HepG2 (cell line): ENCODE results near the gene AGR2. TPM values are rescaled to one million over a fixed set of nuclear protein-coding genes. Genes with fewer than 3 reads are reported as not detected.

Experiments used
- ATAC-seq: fragments of 200-7000 bp; cut with Tn5 transposase; 3 replicates; pipeline ENCODE4 v1.9.1; 2020; ENCODE audit warnings: mild to moderate bottlenecking, moderate library complexity
- BruUV-seq: library from RNA; stranded (reverse); fragments of 400-500 nt; replicated peaks from 2 replicates; lab custom pipeline; 2021; lab: Mats Ljungman, UMichigan
- CTCF ChIA-PET: fragments of 300-600 bp; formaldehyde crosslinking; extraction: SDS; loops from one replicate; lab custom pipeline; 2021; ENCODE audit warnings: low total read pairs, inconsistent platforms, low intra/inter-chr PET ratio; lab: Yijun Ruan, JAX
- POLR2A ChIA-PET: fragments of 350-600 bp; sonication (Branson Sonifier 250); formaldehyde crosslinking; loops from one replicate; lab custom pipeline; 2020; ENCODE audit warnings: antibody characterized with exemption, inconsistent platforms; lab: Yijun Ruan, JAX
- DNase-seq: peaks from one replicate; pipeline ENCODE4 v3.0.0-alpha.2; 2015; ENCODE audit warnings: low spot score
- FAIRE-seq: peaks from 3 replicates; lab custom pipeline; 2011; peaks lifted over from hg19 to GRCh38; lab: Jason Lieb, UNC
- H2AFZ ChIP-seq: one replicate; pipeline ENCODE4 v1.6.1; 2011; ENCODE audit warnings: low read length, inconsistent platforms
- H3K27ac ChIP-seq: fragments of 300-600 bp; 3 replicates; pipeline ENCODE4 v1.8.0; 2011; ENCODE audit warnings: mixed run types, mild to moderate bottlenecking, mixed read lengths, low read length, inconsistent platforms; ENCODE audit not compliant: insufficient read depth; ENCODE audit errors: extremely low read length
- H3K27me3 ChIP-seq, 2 experiments: fragments of 200-600 bp in 1 of 2; 2 replicates in 1 of 2; 3 replicates in 1 of 2; pipeline versions ENCODE4 v1.6.0 to v1.8.0; 2011; ENCODE audit warnings: low read length in 2 of 2, mild to moderate bottlenecking in 2 of 2, moderate library complexity in 2 of 2, inconsistent platforms in 1 of 2; ENCODE audit not compliant: insufficient read depth in 2 of 2, control insufficient read depth in 1 of 2
- H3K36me3 ChIP-seq, 2 experiments: fragments of 200-600 bp in 1 of 2; replicated peaks in 1 of 2; 2 replicates in 1 of 2; 3 replicates in 1 of 2; pipeline versions ENCODE4 v1.5.1 to v1.8.0; 2011; ENCODE audit warnings: low read length in 2 of 2, inconsistent platforms in 1 of 2; ENCODE audit not compliant: insufficient read depth in 2 of 2, control insufficient read depth in 1 of 2
- H3K4me1 ChIP-seq: 2 replicates; pipeline ENCODE4 v1.5.1; 2012; ENCODE audit warnings: low read length, inconsistent platforms; ENCODE audit not compliant: insufficient read depth
- H3K4me2 ChIP-seq: 2 replicates; pipeline ENCODE4 v1.6.0; 2011; ENCODE audit warnings: low read depth, low read length, inconsistent platforms
- H3K4me3 ChIP-seq, 3 experiments: fragments of 200-600 bp in 1 of 3; sonication (generic), shearing (Covaris generic) in 1 of 3; replicated peaks in 1 of 3; 2 replicates each; pipeline ENCODE4 v1.5.1; 2011 to 2016; ENCODE audit warnings: low read length in 3 of 3, inconsistent platforms in 2 of 3, low read depth in 2 of 3, mild to moderate bottlenecking in 2 of 3, control low read depth in 1 of 3, mixed read lengths in 1 of 3; ENCODE audit not compliant: insufficient read depth in 1 of 3
- H3K79me2 ChIP-seq: one replicate; pipeline ENCODE4 v1.6.1; 2011; ENCODE audit warnings: low read length, inconsistent platforms; ENCODE audit not compliant: insufficient read depth
- H3K9ac ChIP-seq: 2 replicates; pipeline ENCODE4 v1.6.0; 2011; ENCODE audit warnings: mild to moderate bottlenecking, low read depth, low read length, inconsistent platforms; ENCODE audit not compliant: insufficient read depth
- H3K9me3 ChIP-seq: 2 replicates; pipeline ENCODE4 v1.5.1; 2012; ENCODE audit warnings: mild to moderate bottlenecking, low read length
- H4K20me1 ChIP-seq: 2 replicates; pipeline ENCODE4 v1.6.0; 2011; ENCODE audit warnings: inconsistent platforms, mild to moderate bottlenecking, low read length, moderate library complexity; ENCODE audit not compliant: insufficient read depth
- ARNT2 ChIP-seq: sonication (generic); formaldehyde crosslinking; IDR thresholded peaks from 2 replicates; pipeline ENCODE4 v1.8.0; 2022; ENCODE audit warnings: mild to moderate bottlenecking, low read depth, missing genetic modification reagents, moderate library complexity
- ATAD3A ChIP-seq: sonication (generic); formaldehyde crosslinking; IDR thresholded peaks from 2 replicates; pipeline ENCODE4 v1.4.0; 2020; ENCODE audit warnings: missing genetic modification reagents
- BRD4 ChIP-seq: sonication (generic); formaldehyde crosslinking; IDR thresholded peaks from 2 replicates; pipeline ENCODE4 v1.4.0; 2020; ENCODE audit warnings: missing genetic modification reagents
- ELF3 ChIP-seq: IDR thresholded peaks from 2 replicates; pipeline ENCODE4 v1.6.1; 2016; ENCODE audit warnings: missing genetic modification reagents, missing compliant biosample characterization
- GABPA ChIP-seq, 2 experiments: IDR thresholded peaks; 2 replicates each; pipeline ENCODE4 v1.6.1; 2011 to 2016; ENCODE audit warnings: low read depth in 2 of 2, low read length in 1 of 2, missing biosample characterization in 1 of 2, missing genetic modification characterization in 1 of 2
- GATA4 ChIP-seq: sonication (generic); IDR thresholded peaks from 2 replicates; pipeline ENCODE4 v1.6.1; 2016; ENCODE audit warnings: antibody characterized with exemption, low read depth, borderline replicate concordance
- HOXA5 ChIP-seq: sonication (generic); formaldehyde crosslinking; IDR thresholded peaks from 2 replicates; pipeline ENCODE4 v1.4.0; 2020; ENCODE audit warnings: missing genetic modification reagents
- MAFG ChIP-seq: sonication (generic); formaldehyde crosslinking; IDR thresholded peaks from 2 replicates; pipeline ENCODE4 v1.5.1; 2020; ENCODE audit warnings: mild to moderate bottlenecking, missing genetic modification reagents
- MXD4 ChIP-seq: IDR thresholded peaks from 2 replicates; pipeline ENCODE4 v1.6.1; 2016; ENCODE audit warnings: mild to moderate bottlenecking, missing biosample characterization, missing genetic modification reagents
- NBN ChIP-seq: fragments of 450-650 bp; conservative IDR thresholded peaks from 2 replicates; pipeline ENCODE4 v1.6.1; 2017
- U2AF1 ChIP-seq: fragments of 200-400 bp; formaldehyde crosslinking; optimal IDR thresholded peaks from 2 replicates; pipeline ENCODE3; 2017; ENCODE audit warnings: mild to moderate bottlenecking, low read depth, low read length
- ZBTB3 ChIP-seq: sonication (generic); formaldehyde crosslinking; IDR thresholded peaks from 2 replicates; pipeline ENCODE4 v1.4.0; 2020; ENCODE audit warnings: low read depth, mild to moderate bottlenecking, moderate library complexity, missing genetic modification reagents, borderline replicate concordance
- ZNF432 ChIP-seq: sonication (generic); formaldehyde crosslinking; IDR thresholded peaks from 2 replicates; pipeline ENCODE4 v1.5.0; 2020; ENCODE audit warnings: missing genetic modification reagents, mild to moderate bottlenecking, borderline replicate concordance
- ZNF549 ChIP-seq: sonication (generic); formaldehyde crosslinking; IDR thresholded peaks from 2 replicates; pipeline ENCODE4 v1.5.0; 2020; ENCODE audit warnings: missing genetic modification reagents
- ZNF737 ChIP-seq: sonication (generic); formaldehyde crosslinking; IDR thresholded peaks from 2 replicates; pipeline ENCODE4 v1.5.0; 2020; ENCODE audit warnings: missing genetic modification reagents, mild to moderate bottlenecking, borderline replicate concordance
- in situ Hi-C: cut with HindIII; loops from 2 replicates; pipeline ENCODE4 v1.10.0; 2017; ENCODE audit warnings: low pct_unique_long_range_greater_than_20kb; ENCODE audit not compliant: extremely low pct_ligation_motif_present
- intact Hi-C: fragments of 100-400 bp; cut with micrococcal nuclease; formaldehyde crosslinking; loops from one replicate; pipeline ENCODE4 v1.10.0; 2022; ENCODE audit not compliant: unreplicated experiment
- polyA plus RNA-seq, 8 experiments: library from polyadenylated mRNA; depleted of rRNA in 3 of 8; stranded (reverse) in 7 of 8; unstranded in 1 of 8; fragments of >200 nt; fragmentation: Illumina TruSeq in 4 of 8; extraction: Trizol in 4 of 8; gene quantifications; 2 replicates each; pipeline versions ENCODE4 v1.2.1 to v1.2.3, GENCODE V29; 2011 to 2016; ENCODE audit warnings: low read depth in 4 of 8, missing spikeins in 1 of 8, mixed read lengths in 1 of 8; ENCODE audit not compliant: insufficient read depth in 1 of 8
- total RNA-seq, 5 experiments: library from RNA; depleted of rRNA; stranded (reverse); fragments of >200 nt; fragmentation: Illumina TruSeq; extraction: Trizol; gene quantifications; 2 replicates each; pipeline ENCODE4 v1.2.3, GENCODE V29; 2016; ENCODE audit warnings: low read depth in 1 of 5
- TF ChIP-seq, protein P1 (sequence below): sonication (generic); formaldehyde crosslinking; IDR thresholded peaks from 2 replicates; pipeline ENCODE4 v1.4.0; 2020; ENCODE audit warnings: low read depth, mild to moderate bottlenecking, missing genetic modification reagents
- TF ChIP-seq, protein P2 (sequence below): sonication (generic); IDR thresholded peaks from 2 replicates; pipeline ENCODE4 v1.6.1; 2016; ENCODE audit warnings: low read depth, borderline replicate concordance
- TF ChIP-seq, protein P3 (sequence below): sonication (generic); formaldehyde crosslinking; IDR thresholded peaks from 2 replicates; pipeline ENCODE4 v1.5.0; 2020; ENCODE audit warnings: mild to moderate bottlenecking, missing genetic modification reagents
- TF ChIP-seq, protein P4 (sequence below): sonication (generic); formaldehyde crosslinking; IDR thresholded peaks from 2 replicates; pipeline ENCODE4 v1.5.0; 2020; ENCODE audit warnings: missing genetic modification reagents

The AGR2 gene
- total and polyA plus RNA-seq, 2 of the 13 experiments (the other 11 are each of a cell fraction or from before 2014, with no cell fraction given) = 1.7 to 2.9 TPM

DNA sequence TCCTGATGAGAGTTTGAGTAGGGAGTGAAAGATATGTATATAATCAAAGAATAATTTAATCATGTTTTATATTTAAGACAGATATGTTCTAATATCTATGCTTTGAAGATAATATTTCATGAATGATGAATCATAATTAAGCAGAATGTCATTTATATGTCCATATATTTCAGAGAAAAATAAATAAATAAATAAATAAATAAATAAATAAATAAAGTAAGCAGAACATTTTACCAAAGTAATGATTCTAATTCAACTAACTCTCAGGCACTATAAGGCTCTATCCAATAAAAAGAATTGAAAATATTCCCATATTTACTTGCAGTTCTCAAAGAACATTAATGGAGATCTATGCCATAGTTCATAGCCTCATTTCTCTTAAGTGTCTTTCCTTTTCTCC is 40.9 kb upstream of the AGR2 start:
- Histone ChIP-seq H3K36me3 (no peaks in the 10 kb centered on the region), H3K4me3 (no peak overlapping the region), H3K4me1 (peaks cover 10% of the 10 kb centered on the region), H3K9ac (no peak overlapping the region), H3K4me2 (no peak overlapping the region), H3K9me3 (no peaks in the 10 kb centered on the region), H3K27me3 (peaks cover 0 to 9% of the 10 kb centered on the region in 2 experiments; a peak in 1 of 5 replicates), H3K27ac (no peak overlapping the region), H4K20me1 (no peaks in the 10 kb centered on the region), H3K79me2 (no peaks in the 10 kb centered on the region), H2AFZ (no peak overlapping the region)
- FAIRE-seq = no peak
- in situ Hi-C loops (no loop called here), intact Hi-C loops (no loop called here)
- no peak for DNase-seq
- no TSS peak for BruUV-seq
- CTCF ChIA-PET = no interaction called here
- no peak for ATAC-seq
- POLR2A ChIA-PET = no interaction called here
- TF ChIP-seq HOXA5 (no peak), MXD4 (CRISPR knock-in tag) (no peak), ZBTB3 (CRISPR knock-in tag) (no peak), ZNF549 (CRISPR knock-in tag) (no peak), ATAD3A (CRISPR knock-in tag) (no peak), ZNF737 (CRISPR knock-in tag) (no peak), ELF3 (CRISPR knock-in tag) (no peak), MAFG (no peak), ZNF432 (CRISPR knock-in tag) (no peak), GATA4 (no peak), U2AF1 (no peak), ARNT2 (no peak), NBN (no peak), GABPA (IDR thresholded peaks at IDR 0.05; ENCODE audit: low read depth, low read length) (no peak), GABPA (CRISPR knock-in tag; IDR thresholded peaks at IDR 0.05; ENCODE audit: low read depth) (no peak), BRD4 (CRISPR knock-in tag) (no peak)
- TF ChIP-seq, protein P1, sequence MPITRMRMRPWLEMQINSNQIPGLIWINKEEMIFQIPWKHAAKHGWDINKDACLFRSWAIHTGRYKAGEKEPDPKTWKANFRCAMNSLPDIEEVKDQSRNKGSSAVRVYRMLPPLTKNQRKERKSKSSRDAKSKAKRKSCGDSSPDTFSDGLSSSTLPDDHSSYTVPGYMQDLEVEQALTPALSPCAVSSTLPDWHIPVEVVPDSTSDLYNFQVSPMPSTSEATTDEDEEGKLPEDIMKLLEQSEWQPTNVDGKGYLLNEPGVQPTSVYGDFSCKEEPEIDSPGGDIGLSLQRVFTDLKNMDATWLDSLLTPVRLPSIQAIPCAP (CRISPR knock-in tag) = no peak
- TF ChIP-seq, protein P2, sequence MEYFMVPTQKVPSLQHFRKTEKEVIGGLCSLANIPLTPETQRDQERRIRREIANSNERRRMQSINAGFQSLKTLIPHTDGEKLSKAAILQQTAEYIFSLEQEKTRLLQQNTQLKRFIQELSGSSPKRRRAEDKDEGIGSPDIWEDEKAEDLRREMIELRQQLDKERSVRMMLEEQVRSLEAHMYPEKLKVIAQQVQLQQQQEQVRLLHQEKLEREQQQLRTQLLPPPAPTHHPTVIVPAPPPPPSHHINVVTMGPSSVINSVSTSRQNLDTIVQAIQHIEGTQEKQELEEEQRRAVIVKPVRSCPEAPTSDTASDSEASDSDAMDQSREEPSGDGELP = no peak
- TF ChIP-seq, protein P3, sequence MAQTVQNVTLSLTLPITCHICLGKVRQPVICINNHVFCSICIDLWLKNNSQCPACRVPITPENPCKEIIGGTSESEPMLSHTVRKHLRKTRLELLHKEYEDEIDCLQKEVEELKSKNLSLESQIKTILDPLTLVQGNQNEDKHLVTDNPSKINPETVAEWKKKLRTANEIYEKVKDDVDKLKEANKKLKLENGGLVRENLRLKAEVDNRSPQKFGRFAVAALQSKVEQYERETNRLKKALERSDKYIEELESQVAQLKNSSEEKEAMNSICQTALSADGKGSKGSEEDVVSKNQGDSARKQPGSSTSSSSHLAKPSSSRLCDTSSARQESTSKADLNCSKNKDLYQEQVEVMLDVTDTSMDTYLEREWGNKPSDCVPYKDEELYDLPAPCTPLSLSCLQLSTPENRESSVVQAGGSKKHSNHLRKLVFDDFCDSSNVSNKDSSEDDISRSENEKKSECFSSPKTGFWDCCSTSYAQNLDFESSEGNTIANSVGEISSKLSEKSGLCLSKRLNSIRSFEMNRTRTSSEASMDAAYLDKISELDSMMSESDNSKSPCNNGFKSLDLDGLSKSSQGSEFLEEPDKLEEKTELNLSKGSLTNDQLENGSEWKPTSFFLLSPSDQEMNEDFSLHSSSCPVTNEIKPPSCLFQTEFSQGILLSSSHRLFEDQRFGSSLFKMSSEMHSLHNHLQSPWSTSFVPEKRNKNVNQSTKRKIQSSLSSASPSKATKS (CRISPR knock-in tag) = no peak
- TF ChIP-seq, protein P4, sequence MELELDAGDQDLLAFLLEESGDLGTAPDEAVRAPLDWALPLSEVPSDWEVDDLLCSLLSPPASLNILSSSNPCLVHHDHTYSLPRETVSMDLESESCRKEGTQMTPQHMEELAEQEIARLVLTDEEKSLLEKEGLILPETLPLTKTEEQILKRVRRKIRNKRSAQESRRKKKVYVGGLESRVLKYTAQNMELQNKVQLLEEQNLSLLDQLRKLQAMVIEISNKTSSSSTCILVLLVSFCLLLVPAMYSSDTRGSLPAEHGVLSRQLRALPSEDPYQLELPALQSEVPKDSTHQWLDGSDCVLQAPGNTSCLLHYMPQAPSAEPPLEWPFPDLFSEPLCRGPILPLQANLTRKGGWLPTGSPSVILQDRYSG (CRISPR knock-in tag) = no peak
